ENCODE measurements around the gene ARL3. TPM values are rescaled to one million over a fixed set of nuclear protein-coding genes. Genes with fewer than 3 reads are reported as not detected.
"Not testable (repeated sequence)": the region's sequence is repeated elsewhere in the genome, so short reads cannot be mapped to it uniquely, and the experiment has no call there.

Gene ARL3
- total RNA-seq, 4 donors from 2014 or later = 2.2 to 3.4 (median 2.8) TPM

DNA sequence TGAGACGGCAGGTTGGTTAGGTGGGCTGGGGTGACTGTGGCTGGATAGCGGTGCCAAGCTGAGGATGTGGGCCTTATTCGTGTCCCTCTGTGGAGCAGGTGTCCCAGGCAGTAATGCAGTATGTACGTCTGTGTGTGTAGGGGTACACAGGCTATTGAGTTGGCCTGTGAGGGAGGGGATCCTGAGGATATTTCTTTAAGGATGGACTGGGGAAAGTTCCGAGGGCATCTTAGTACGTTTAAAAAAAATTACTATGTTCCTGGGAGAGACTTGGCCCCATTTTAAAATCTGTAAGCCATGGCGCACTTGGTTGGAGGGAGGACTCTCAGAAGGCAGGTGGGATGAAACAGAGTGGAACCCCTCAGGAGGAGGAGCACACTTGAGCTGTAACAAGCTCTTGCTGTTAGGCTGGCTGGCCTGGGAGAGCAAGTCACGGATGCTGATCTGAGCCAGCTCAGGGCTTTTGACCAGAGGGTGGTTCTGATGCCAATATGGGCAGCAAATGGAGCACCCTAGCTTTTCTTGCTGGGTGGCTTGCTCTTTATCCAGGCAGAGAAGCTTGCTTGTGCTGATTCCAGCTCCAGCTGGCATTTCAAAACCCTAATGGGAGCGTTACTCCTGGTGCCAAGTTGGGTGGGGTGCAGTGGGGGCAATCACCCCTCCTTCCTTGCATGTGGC is 30.3 kb upstream of the ARL3 start:
- Histone ChIP-seq H3K27ac (peak overlapping the region; percentile 90 to 95 (median 92)), H3K27me3 (no peaks in the 10 kb centered on the region), H3K36me3 (no peaks in the 10 kb centered on the region), H3K4me3 (peak overlapping the region; percentile 78 to 100 (median 85)), H3K4me1 (peaks cover 0 to 26% (median 20%) of the 10 kb centered on the region in 4 donors), H3K9me3 (no peaks in the 10 kb centered on the region)
- in situ Hi-C loops (cut with MboI; ENCODE audit: low pct_ligation_motif_present in 1 of 4, low pct_unique_long_range_greater_than_20kb in 1 of 4, low sequenced_read_pairs in 3 of 4) (loop anchor here in 2 of 4 donors (25.0 kb wide), 1 partner anchor 318 kb away; no protein-coding TSS in a partner anchor), intact Hi-C loops (cut with DNase I; ENCODE audit: low total_unique reads) (no loop called here)
- 0 to 5% methylated on average over 1 to 9 of the region's 9 CpGs for WGBS, 2 donors (ENCODE audit: low coverage in 1 of 2)
- TF ChIP-seq EP300 (IDR thresholded peaks at IDR 0.05; ENCODE audit: low read depth) (no peak), POLR2AphosphoS5 (IDR thresholded peaks at IDR 0.05) (no peak), POLR2A (IDR thresholded peaks at IDR 0.05) (no peak)
- TF ChIP-seq, protein P1, sequence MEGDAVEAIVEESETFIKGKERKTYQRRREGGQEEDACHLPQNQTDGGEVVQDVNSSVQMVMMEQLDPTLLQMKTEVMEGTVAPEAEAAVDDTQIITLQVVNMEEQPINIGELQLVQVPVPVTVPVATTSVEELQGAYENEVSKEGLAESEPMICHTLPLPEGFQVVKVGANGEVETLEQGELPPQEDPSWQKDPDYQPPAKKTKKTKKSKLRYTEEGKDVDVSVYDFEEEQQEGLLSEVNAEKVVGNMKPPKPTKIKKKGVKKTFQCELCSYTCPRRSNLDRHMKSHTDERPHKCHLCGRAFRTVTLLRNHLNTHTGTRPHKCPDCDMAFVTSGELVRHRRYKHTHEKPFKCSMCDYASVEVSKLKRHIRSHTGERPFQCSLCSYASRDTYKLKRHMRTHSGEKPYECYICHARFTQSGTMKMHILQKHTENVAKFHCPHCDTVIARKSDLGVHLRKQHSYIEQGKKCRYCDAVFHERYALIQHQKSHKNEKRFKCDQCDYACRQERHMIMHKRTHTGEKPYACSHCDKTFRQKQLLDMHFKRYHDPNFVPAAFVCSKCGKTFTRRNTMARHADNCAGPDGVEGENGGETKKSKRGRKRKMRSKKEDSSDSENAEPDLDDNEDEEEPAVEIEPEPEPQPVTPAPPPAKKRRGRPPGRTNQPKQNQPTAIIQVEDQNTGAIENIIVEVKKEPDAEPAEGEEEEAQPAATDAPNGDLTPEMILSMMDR (IDR thresholded peaks at IDR 0.05) = no peak
- no peak for DNase-seq

DNA sequence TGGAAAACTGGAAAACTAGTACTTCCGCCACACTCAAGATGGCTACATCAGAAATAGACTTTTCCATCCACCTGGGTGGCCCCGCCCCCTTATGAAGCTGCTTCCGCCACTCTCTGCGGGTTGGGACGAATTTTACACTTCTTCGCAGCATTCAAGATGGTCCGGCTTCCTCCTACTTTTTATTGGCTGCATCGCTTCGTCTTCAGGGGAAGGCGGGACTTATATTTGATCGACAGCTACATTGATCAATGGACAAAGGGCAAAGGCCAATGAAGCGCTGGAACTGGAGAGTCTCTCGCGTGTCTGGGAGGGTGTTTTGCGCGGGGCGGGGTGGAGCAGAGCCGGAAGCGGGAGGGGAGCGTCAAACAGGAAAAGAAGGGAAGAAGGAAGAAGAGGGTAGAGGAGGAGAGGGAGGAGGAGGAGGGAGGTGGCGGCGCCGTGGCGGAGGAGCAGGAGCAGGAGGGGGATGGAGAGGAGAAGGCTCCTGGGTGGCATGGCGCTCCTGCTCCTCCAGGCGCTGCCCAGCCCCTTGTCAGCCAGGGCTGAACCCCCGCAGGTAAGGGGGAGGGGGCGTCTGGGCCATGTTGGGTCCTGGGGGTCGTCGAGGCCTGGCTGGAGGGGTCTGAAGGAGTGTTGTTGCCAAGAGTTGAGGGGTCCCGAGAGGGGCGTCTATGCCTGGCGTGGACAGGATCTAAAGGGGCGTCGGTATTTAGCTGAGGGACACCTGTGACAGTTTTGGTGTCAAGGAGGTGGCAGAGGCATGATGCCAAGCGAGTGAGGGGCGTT is 29.6 kb upstream of the ARL3 start, which contains the start of gene WBP1L:
WBP1L (plus strand) TSS at position 361 of the 786 bp plus-strand sequence; CDS start at position 467, 106 bp downstream.
- TF ChIP-seq, protein P1 (IDR thresholded peaks at IDR 0.05) = peak in 2 of 5 experiments; percentile 16 to 30
- TF ChIP-seq POLR2AphosphoS5 (IDR thresholded peaks at IDR 0.05) = peak; percentile 78 to 100 (median 99)
- no peak for TF ChIP-seq EP300 (IDR thresholded peaks at IDR 0.05; ENCODE audit: low read depth)
- peak; percentile 96 for TF ChIP-seq POLR2A (IDR thresholded peaks at IDR 0.05)
- Histone ChIP-seq H3K4me1 (peaks cover 0 to 26% (median 20%) of the 10 kb centered on the region in 4 donors), H3K9me3 (no peaks in the 10 kb centered on the region), H3K27ac (peak within 1 kb of the TSS; percentile 90 to 95 (median 92)), H3K27me3 (no peaks in the 10 kb centered on the region), H3K4me3 (peak within 1 kb of the TSS; percentile 78 to 100 (median 85)), H3K36me3 (no peaks in the 10 kb centered on the region)
- 0 to 1% methylated on average over 2 to 37 of the region's 37 CpGs for WGBS, 2 donors (ENCODE audit: low coverage in 1 of 2)
- intact Hi-C loops (cut with DNase I; ENCODE audit: low total_unique reads) = no loop called here
- in situ Hi-C loops (cut with MboI; ENCODE audit: low pct_ligation_motif_present in 1 of 4, low pct_unique_long_range_greater_than_20kb in 1 of 4, low sequenced_read_pairs in 3 of 4) = loop anchor here in 2 of 4 donors (25.0 kb wide), 1 partner anchor 319 kb away; no protein-coding TSS in a partner anchor
- peak; percentile 98 for DNase-seq

- 40 to 42% methylated on average over 7 of the region's 7 CpGs for WGBS, 2 donors (ENCODE audit: low coverage in 1 of 2)
- no peaks in the 10 kb centered on the region for H3K27me3 ChIP-seq
- in situ Hi-C loops (cut with MboI; ENCODE audit: low pct_ligation_motif_present in 1 of 4, low pct_unique_long_range_greater_than_20kb in 1 of 4, low sequenced_read_pairs in 3 of 4) (loop anchor here in 2 of 4 donors (25.0 kb wide), 1 partner anchor 319 kb away; no protein-coding TSS in a partner anchor), intact Hi-C loops (cut with DNase I; ENCODE audit: low total_unique reads) (no loop called here)
- no peaks in the 10 kb centered on the region for H3K9me3 ChIP-seq
- peak overlapping the region in 1 of 4 donors; percentile 38 for H3K4me3 ChIP-seq
- TF ChIP-seq POLR2AphosphoS5 (IDR thresholded peaks at IDR 0.05) (no peak), POLR2A (IDR thresholded peaks at IDR 0.05) (no peak), EP300 (IDR thresholded peaks at IDR 0.05; ENCODE audit: low read depth) (no peak)
- TF ChIP-seq, protein P1 (IDR thresholded peaks at IDR 0.05) = no peak
- H3K4me1 ChIP-seq = peaks cover 0 to 26% (median 20%) of the 10 kb centered on the region in 4 donors
- no peaks in the 10 kb centered on the region for H3K36me3 ChIP-seq
- no peak for DNase-seq
- peak overlapping the region in 2 of 4 donors; percentile 36 to 46 for H3K27ac ChIP-seq
These were observed 28.9 kb upstream of the ARL3 start for GRCh38 chr10:102743078-102743587.

- H3K9me3 ChIP-seq; H3K27me3 ChIP-seq; DNase-seq; H3K27ac ChIP-seq; H3K36me3 ChIP-seq; H3K4me3 ChIP-seq; intact Hi-C loops (cut with DNase I; ENCODE audit: low total_unique reads): not testable (repeated sequence)
- 89% methylated on average over 5 of the region's 5 CpGs; no CpG with 5 or more reads in 1 of the 2 donors for WGBS, 2 donors (ENCODE audit: low coverage in 1 of 2)
- peaks cover 0 to 26% (median 20%) of the 10 kb centered on the region in 4 donors for H3K4me1 ChIP-seq
- in situ Hi-C loops (cut with MboI; ENCODE audit: low pct_ligation_motif_present in 1 of 4, low pct_unique_long_range_greater_than_20kb in 1 of 4, low sequenced_read_pairs in 3 of 4) = loop anchor here in 2 of 4 donors (25.0 kb wide), 1 partner anchor 320 kb away; no protein-coding TSS in a partner anchor
These were observed 28.1 kb upstream of the ARL3 start for GRCh38 chr10:102742313-102742712.
